SKM-1 treated with dmso at 0.1 percent for 144 hours (cell line): ENCODE results near the gene ERC2.

Experiments used
- DNase-seq: peaks from one replicate; lab custom pipeline; 2025; ENCODE audit not compliant: unreplicated experiment; lab: John Stamatoyannopoulos, UW

The ERC2 gene

DNA sequence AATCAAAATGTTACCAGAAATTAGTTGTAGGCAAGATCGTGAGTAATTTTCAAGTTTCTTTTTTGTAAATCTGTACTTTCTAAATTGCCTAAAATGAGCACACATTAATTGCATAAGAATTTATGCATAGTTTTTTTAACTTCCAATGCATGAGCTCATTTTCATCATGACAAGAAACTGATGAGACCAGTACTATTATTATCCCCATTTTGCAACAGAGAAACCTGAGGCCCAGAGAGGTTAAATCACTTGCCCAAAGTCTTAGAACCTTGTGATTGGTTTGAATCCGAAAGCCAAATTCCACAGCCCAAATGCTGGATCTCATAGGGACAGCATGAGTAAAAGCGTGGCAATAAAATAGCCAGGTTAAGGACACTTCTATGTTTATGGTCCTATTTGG, 274.7 kb downstream of the ERC2 start:
- no peak for DNase-seq

DNA sequence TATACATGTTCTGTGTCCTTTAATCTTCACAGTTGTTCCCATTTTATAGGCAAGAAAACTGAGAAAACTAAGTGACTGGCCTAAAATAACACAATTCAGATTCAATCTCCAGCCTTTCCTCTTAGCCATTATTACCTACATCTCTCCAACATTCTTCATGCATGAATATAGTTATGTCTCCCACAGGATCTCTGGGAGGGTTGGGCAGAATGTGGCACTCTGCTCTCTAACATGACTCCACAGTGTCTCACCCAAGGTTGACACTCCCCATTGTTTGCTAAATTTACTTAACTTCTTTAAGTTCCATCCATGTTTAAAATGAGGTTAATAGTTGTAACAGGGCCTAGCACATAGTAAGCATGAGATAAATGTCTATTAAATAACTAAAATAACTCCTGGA, 276.3 kb downstream of the ERC2 start:
- no peak for DNase-seq

DNA sequence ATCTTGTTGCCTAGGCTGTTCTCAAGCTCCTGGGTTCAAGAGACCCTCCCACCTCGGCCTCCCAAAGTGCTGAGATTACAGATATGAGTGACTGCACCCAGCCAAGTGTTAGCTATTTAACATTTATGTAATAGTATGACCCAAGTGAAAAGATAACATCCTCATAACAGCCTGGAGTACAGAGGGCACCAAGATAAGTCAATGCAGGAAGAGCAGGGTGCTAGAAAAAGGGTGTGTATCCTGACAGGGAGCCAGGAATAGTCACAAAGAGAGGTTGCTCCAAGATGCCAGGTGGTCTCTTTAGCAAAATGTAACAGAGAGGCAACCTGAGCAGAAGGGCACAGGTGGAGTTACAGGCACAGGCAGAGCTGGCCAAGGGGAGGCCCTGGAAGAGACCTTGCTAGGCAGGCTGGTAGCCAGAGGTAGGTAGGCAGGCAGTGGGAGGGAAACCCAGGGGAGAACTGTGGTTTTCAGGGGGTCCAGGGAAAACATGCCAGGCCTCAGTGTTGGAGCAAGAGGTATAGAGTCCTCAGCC, 277.4 kb downstream of the ERC2 start:
- no peak for DNase-seq

DNA sequence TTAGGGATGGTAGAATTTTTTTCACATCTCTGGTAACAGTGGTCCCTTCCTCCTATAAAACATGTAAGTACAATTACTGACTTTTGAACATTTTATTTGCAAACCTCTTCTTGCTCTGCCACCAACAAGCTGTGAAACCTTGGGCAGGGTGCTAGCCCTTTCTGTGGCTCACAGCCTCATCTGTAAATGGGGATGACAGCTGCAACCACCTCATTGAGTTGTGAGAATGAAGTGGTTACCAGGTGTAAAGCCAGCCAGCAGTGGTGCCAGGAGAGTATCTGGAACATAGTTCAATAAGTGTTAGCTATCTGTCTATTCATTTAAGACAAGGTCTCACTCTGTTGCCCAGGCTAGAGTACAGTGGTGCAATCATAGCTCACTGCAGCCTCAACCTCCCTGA, 278.1 kb downstream of the ERC2 start:
- no peak for DNase-seq

DNA sequence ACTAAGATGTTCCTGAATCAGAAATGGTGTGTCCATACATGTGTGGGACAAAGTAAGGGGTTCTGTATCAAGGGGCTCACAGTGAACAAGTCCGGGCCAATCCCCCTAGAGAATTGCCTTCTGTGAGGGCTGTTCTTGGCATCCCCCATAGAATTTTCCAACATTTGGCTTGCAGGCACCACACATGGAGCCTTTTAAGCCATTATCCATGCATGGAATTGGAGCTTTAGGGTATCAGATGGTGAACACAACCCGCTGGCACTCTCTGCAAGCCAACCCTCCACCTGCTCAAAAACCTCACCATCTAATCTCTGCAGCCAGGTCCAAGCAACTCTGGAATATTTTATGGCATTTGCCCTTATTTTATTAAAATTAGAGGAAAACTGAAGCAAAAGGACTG, 278.7 kb downstream of the ERC2 start:
- no peak for DNase-seq

DNA sequence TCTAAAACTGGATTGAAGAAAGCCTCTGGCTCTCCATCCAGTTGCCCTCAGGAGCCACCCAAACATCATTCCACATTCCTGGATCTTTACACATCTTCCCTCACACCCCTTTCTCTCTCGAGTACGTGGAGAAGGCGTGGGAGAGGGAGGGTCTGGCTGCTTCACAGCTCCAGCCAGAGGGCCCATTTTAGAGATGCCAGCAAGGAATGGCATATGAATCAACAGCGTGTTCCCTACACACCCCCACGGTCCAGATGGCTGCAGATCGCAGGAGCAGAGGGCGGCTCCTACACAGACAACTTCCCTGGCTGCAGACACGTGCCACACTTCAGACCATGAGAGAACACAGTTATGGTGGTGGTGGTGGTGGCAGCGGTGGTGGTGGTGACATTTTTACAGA, 280.1 kb downstream of the ERC2 start:
- DNase-seq = no peak

DNA sequence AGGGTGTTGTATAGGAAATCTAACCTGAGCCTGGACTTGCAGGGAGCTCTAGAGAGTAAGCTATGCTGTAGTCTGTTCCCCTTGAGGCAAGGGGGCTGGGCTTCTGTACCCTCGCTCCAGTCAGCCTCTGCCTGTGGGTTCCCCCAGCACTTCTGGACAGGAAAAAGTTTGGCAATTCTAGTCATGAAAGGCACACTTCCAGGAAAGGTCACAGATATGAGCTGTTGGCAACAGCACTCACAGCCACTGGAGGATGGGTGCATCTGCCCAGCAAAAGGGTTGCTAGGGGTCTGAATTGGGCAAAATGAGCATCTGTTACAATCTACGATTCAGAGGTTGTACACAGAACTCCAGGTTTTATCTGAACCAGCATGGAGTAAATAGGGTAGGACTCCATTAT, 281.2 kb downstream of the ERC2 start:
- no peak for DNase-seq

DNA sequence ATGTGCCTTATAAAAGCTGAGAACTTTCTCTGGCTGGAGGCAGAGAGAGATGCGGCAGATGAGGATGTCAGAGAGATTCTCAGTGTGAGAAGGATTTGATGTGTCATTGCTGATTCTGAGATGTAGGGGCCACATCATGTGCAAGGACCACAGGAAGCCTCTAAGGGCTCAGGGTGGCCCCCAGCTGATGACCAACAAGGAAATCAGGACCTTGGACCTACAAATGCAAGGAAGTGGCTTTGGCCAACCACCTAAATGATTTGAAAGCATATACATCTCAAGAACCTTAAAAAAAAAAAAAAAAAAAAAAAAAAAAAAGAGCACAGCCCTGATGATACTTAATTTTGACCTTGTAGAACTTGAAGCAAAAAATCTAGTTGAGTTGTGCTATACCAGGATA, 282.4 kb downstream of the ERC2 start:
- DNase-seq = no peak

DNA sequence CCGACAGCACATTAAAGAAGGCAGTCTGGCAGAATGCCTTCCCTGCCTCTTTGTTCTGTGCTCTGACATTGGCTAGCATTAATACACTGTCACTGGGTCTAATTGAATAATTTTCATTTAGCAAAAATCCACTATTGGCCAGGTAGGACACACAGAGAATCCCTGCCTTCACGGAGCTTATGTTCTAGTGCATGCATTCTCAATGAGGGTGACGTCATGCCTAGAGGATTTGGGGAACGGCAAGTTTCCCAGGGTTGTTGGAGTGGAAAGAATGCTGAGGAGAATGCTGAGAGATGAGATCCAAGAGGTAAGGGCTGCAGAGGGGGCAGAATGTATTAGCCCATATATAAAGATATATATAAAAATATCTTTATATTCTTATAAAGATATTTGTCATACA, 284.7 kb downstream of the ERC2 start:
- DNase-seq = no peak

DNA sequence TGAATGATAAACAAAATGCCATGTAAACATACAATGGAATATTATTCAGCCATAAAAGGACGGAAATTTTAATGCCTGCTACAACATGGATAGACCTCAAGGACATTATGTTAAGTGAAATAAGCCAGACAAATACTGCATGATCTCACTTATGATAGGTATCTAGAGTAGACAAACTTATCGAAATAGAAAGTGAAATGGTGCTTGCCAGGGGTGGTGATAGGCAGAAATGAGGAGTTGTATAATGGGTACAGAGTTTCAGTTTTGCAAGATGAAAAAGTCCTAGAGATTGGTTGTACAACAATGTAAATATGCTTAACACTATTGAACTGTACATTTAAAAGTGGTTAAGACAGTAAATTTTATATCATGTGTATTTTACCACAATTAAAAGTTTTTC, 287.8 kb downstream of the ERC2 start:
- DNase-seq = no peak

DNA sequence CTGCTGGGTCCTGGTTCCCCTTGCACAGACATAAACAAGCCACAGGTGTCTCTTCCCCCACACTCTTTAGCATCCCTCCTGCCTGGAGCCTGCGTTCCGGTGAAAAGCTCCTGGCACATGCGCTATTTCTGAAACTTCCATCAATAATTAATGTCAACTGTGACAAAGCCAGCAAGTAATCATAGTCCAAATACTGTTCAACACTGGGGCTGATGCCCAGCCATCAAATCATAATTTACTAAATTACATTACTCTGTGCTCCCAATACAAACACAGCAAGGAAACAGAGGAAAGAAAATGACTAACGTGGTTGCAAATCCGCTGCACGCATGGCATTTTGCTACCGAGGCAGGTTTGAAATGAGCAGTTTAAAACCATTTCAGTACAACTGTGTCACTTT, 294.7 kb downstream of the ERC2 start:
- no peak for DNase-seq

DNA sequence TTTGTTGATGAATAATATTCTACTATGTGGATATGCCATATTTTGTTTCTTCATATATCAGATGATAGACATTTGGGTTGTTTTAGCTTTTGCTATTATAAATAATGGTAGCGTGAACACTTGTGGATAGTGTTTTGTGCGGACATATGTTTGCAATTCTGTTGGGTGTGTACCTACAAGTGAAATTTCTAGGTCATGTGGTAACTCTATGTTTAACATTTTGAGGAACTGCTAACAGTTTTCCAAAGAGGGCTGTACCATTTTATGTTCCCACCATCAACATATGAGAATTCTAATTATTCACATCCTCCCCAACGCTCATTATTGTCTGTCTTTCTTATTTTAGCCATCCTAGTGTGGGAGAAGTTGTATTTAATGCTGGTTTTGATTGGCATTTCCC, 303.8 kb downstream of the ERC2 start:
- DNase-seq = no peak

DNA sequence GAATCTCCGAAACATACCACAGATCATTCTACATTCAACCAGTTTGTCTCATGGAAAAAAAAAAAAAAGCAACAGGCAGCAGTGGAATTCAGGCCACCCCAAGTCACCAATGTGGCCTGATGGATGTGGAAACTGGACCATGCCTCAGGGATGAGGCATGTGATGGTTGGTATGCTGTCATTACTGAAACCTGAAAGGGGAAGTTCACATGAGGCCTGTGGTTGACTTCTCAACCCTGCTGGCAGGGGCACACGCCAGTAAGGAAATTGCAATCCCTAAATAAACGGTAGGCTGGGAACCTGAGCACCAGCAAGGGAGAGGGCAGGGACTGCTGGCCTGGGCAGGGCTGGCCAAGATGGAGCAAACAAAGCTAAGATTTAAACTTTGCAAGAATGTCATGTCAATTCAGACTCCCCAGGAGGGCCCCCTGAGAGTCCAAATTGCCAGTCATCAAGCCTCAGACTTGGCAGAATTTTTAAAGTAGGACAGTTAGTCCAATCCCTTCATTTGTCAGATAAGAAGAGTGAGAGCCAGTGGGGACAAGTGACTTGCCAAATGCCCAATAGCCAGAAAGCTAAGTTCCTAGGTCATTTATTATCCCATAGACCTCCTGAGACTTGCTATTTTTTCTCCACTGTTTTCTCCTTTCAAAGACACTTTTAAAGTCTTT, 310.4 kb downstream of the ERC2 start:
- peak; percentile 89 for DNase-seq

DNA sequence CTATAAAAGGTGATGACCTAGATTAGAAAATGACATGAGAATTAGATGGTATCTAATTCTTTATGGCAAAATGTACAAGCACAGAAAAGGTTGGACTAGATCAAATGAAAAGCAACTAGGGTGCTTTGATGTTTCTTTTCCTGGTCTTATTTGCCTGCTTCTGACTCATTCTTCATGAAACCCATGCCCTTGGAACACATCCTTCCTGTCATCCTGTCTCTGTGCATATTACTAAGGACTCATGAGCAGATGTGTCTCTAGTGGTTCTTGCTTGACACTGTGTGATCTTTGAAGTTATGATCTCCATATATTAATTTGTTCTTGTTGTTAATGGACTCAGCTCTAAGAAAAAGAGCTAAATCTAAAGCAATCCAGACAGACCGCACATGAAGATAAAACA, 314.0 kb downstream of the ERC2 start:
- DNase-seq = no peak

DNA sequence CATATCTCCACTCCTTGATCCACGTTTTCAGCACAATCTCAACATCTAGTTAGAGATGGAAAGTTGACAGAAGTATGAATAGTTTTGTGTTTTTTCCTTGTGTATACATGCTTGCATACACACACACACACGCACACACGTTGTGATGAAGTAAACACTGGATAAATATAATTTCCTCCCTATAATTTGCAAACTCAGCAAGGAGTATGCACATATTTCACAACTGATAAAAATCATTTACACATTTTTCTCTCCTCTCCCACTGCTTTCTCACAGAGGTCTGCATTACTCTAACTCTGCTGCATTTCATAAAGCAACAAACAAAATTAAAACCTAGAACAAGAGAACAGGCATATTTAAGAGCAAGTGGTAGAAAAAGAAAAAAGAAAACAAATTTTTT, 320.9 kb downstream of the ERC2 start:
- no peak for DNase-seq

DNA sequence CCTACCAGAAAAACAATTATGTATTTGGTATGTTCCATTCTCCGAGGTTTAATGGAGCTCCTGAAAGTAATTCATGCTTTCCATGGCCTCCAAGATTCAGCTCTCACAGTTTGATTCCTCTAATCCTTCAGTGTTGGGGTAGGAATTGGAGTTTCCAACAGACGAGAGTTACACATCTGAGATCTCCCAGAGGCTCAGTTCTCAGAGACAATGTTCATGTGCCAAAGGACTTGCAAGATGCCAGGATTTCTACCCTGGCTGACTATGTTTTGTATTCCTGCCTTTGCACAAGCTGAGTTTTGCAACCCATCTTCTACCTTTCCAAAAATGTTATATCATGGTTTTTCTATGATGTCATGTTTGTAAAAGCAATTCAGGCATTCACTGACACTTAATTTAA, 322.9 kb downstream of the ERC2 start:
- no peak for DNase-seq

DNA sequence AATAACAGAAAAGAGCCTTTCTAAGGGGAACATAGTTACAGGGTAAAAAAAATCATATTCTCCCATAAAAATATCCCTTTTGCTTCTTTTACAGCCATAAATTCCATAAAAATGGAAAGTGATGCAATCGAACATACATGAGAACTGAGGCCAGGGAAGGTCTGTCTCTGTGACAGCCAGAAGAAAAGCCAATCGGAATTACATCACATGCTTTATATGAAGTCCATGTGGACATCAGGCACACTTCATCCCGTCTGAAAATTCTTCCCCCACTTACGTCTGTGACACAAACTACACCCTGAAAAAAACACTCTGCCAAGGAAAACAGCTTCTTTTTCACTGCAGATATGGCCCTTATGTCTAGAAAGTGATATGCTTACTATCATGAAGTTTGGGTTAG, 323.5 kb downstream of the ERC2 start:
- no peak for DNase-seq

DNA sequence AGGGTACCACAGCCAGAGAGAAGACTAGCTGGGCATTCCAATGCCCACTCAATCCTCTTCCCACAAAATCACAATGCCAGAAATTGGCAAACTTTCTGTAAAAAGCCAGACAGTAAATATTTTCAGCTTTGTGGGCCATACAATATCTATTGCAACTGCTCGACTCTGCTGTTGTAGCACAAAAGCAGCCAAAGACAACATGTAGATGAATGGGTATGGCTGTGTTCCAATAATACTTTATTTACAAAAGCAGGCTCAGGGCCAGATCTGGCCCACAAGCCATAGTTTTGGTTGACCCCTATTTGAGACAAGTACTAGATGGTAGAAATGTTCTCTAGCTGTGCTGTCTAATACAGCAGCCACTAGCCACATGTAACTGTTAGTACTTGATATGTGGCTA, 330.9 kb downstream of the ERC2 start:
- DNase-seq = no peak

DNA sequence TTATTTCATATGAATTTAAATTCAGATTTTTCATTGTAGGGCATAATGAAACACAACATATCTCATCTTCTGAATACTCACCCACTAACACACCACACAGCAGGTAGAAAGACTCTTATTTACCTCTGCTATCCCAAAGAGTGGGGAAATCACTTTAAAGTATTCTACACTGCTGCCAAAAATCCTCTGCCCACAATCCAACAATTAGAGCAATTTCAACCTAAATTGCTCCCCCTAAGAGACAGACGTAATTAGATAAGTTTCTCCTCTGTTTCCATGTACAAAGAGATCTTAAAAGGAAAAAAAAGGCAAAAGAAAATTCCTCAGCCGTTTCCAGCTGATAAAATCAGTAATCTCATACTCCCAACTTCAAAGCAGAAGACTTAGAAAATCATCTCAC, 331.8 kb downstream of the ERC2 start:
- DNase-seq = no peak

DNA sequence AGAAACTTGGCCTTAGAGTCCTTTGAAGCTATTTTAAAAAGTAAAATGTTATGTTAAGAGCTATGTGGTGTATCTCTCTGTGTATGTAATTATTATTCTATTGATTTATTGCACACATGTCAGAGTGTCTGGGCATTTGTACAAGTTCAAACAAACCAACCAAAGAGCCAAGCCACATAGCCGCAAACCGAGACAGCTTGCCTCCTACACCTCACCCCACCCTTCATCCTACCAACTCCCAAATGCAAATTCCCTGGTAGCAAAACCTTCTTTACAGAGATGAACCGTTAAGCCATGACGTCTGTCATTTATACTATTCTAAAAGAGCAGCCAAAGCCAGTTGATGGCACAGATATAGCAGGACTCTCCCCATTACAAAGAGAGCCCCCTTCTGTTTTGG, 332.3 kb downstream of the ERC2 start:
- no peak for DNase-seq

DNA sequence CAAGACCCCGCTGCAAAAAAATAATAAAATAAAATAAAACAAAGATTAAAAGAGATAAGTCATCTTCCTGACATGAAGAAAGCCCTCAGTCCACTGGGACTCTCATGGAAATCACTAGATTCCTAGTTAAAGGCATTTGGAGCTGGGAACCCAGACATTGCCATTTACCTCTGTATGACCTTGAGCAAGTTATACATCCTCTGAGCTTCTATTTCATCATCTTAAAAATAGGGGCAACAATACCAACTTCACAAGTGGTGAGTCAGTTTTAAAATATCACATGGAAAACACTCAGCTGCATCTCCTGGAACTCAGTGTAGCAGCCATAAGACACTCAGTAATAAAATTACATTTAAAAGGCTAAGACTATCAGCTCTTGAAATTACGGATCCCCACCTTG, 334.8 kb downstream of the ERC2 start:
- DNase-seq = no peak

DNA sequence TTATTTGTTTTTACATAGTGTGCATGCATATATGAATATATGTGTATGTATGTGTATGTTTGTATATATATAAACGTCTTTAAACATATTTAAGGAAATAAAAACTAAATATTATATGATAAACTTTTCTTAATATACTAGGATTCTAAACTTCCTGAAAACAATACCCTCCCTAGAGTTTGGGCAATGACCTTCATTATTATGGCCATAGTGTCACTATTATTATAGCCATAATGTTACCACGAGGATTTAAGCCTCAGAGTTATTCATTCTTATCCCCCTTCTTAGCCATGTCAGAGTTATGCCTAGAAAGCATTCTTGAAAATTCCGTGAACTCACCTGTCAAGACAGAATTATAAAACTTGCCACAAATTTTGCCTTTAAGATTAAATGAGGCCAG, 335.5 kb downstream of the ERC2 start:
- DNase-seq = no peak

DNA sequence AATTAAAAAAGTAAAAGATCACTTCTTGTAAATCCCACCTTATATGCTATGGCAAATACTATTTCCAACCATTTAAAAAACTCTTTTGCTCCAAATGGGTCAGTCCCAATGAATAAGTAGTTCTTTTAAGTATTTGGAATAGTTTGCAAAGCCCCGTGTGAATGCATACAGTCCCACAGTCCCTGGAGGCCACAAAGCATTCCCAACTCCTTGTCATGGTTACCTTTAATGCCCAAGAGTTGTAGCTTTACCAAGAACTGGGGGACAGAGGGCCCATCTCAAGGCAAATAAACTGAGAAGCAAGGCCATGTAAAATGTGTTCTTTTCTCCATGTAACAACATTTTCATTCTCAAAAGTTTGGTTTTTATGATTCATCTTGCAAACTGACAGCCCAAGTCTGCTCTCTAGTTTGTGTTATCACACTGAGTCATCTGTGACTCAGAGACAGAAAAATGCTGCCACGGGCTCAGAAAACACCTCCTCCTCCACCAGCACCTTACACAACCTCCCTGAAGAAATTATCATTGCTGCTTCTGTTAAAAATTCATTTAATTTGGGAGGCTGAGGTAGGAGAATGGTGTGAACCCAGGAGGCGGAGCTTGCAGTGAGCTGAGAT, 336.2 kb downstream of the ERC2 start:
- peak; percentile 10 for DNase-seq
